HCT116 (cell line): ENCODE data around the gene SCN8A. TPM values are rescaled to one million over a fixed set of nuclear protein-coding genes. Genes with fewer than 3 reads are reported as not detected.

ENCODE experiments used
- ATAC-seq: fragments of 200-7000 bp; cut with Tn5 transposase; 2 replicates; pipeline ENCODE4 v1.9.1; 2020; ENCODE audit warnings: mild to moderate bottlenecking, moderate library complexity
- BruUV-seq: library from RNA; stranded (reverse); fragments of 400-500 nt; replicated peaks from 2 replicates; lab custom pipeline; 2021; lab: Mats Ljungman, UMichigan
- CTCF ChIA-PET: fragments of 300-600 bp; sonication (Branson Sonifier 250); formaldehyde crosslinking; loops from one replicate; lab custom pipeline; 2021; ENCODE audit warnings: antibody characterized with exemption; lab: Charles Lee
- POLR2A ChIA-PET: fragments of 300-600, 350-600 bp; sonication (Branson Sonifier 250); formaldehyde crosslinking; loops from one replicate; lab custom pipeline; 2021; ENCODE audit warnings: antibody characterized with exemption; lab: Charles Lee
- RAD21 ChIA-PET, 2 experiments: fragments of 300-600 bp; sonication (Branson Sonifier 250); formaldehyde crosslinking; loops; one replicate each; lab custom pipeline; 2023; ENCODE audit warnings: low total read pairs in 2 of 2; ENCODE audit not compliant: uncharacterized antibody in 2 of 2, unreplicated experiment in 2 of 2, low non-redundant PET in 1 of 2; lab: Charles Lee
- DNase-seq: peaks from one replicate; pipeline ENCODE4 v3.0.0-alpha.2; 2010; ENCODE audit warnings: low read depth, low spot score
- H2AFZ ChIP-seq: fragments of 200-600 bp; shearing (Covaris generic), sonication (generic); 2 replicates; pipeline ENCODE4 v1.6.1; 2017; ENCODE audit warnings: low read depth, mixed run types, mixed read lengths, antibody characterized with exemption, low read length; ENCODE audit not compliant: poor library complexity, severe bottlenecking
- H3K27ac ChIP-seq: 2 replicates; pipeline ENCODE4 v1.5.1; 2012; ENCODE audit warnings: low read depth, low read length
- H3K27me3 ChIP-seq: fragments of 200-600 bp; sonication (generic); 2 replicates; pipeline ENCODE4 v1.6.1; 2016; ENCODE audit warnings: mixed run types, low read length, mixed read lengths; ENCODE audit not compliant: insufficient read depth
- H3K36me3 ChIP-seq, 2 experiments: fragments of 200-500 bp in 1 of 2; fragments of 200-600 bp in 1 of 2; sonication (Bioruptor generic) in 1 of 2; sonication (generic) in 1 of 2; 2 replicates each; pipeline versions ENCODE4 v1.5.1 to v1.6.1; 2014 to 2016; ENCODE audit warnings: low read length in 2 of 2, inconsistent platforms in 1 of 2, mixed read lengths in 1 of 2, mixed run types in 1 of 2; ENCODE audit not compliant: insufficient read depth in 2 of 2, control insufficient read depth in 1 of 2
- H3K4me1 ChIP-seq, 2 experiments: fragments of 200-600 bp in 1 of 2; sonication (generic) in 1 of 2; 2 replicates each; pipeline versions ENCODE4 v1.5.1 to v1.6.1; 2012 to 2017; ENCODE audit warnings: low read length in 2 of 2, inconsistent platforms in 1 of 2, mild to moderate bottlenecking in 1 of 2, mixed read lengths in 1 of 2, mixed run types in 1 of 2, moderate library complexity in 1 of 2; ENCODE audit not compliant: insufficient read depth in 2 of 2, control insufficient read depth in 1 of 2
- H3K4me2 ChIP-seq: fragments of 200-600 bp; sonication (generic); 2 replicates; pipeline ENCODE4 v1.6.1; 2017; ENCODE audit warnings: mixed run types, low read length, mixed read lengths
- H3K4me3 ChIP-seq, 2 experiments: fragments of 200-600 bp in 1 of 2; sonication (generic) in 1 of 2; replicated peaks in 1 of 2; 2 replicates each; pipeline ENCODE4 v1.5.1; 2011 to 2016; ENCODE audit warnings: low read length in 2 of 2, control low read depth in 1 of 2, low read depth in 1 of 2, mild to moderate bottlenecking in 1 of 2, mixed read lengths in 1 of 2, mixed run types in 1 of 2
- H3K79me2 ChIP-seq: fragments of 200-600 bp; sonication (generic); 2 replicates; pipeline ENCODE4 v1.6.1; 2017; ENCODE audit warnings: mild to moderate bottlenecking, mixed run types, low read length, moderate library complexity, mixed read lengths; ENCODE audit not compliant: insufficient read depth
- H3K9ac ChIP-seq: fragments of 200-600 bp; sonication (generic); 2 replicates; pipeline ENCODE4 v1.6.1; 2016; ENCODE audit warnings: low read length, mixed read lengths
- H3K9me2 ChIP-seq: fragments of 200-600 bp; sonication (generic), shearing (Covaris generic); 2 replicates; pipeline ENCODE4 v1.6.1; 2017; ENCODE audit warnings: mixed run types, mild to moderate bottlenecking, moderate library complexity; ENCODE audit not compliant: insufficient read depth
- H3K9me3 ChIP-seq, 2 experiments: fragments of 200-500 bp in 1 of 2; fragments of 200-600 bp in 1 of 2; sonication (Bioruptor generic) in 1 of 2; sonication (generic) in 1 of 2; 2 replicates each; pipeline ENCODE4 v1.6.1; 2014 to 2017; ENCODE audit warnings: low read length in 2 of 2, mixed read lengths in 2 of 2, inconsistent platforms in 1 of 2, low read depth in 1 of 2, mild to moderate bottlenecking in 1 of 2, mixed run types in 1 of 2, moderate library complexity in 1 of 2; ENCODE audit not compliant: control insufficient read depth in 1 of 2, insufficient read depth in 1 of 2
- H4K20me1 ChIP-seq: fragments of 200-600 bp; sonication (generic), shearing (Covaris generic); 2 replicates; pipeline ENCODE4 v1.6.1; 2017; ENCODE audit warnings: mixed run types, mild to moderate bottlenecking, moderate library complexity; ENCODE audit not compliant: insufficient read depth
- EGR1 ChIP-seq: IDR thresholded peaks from 2 replicates; pipeline ENCODE4 v1.6.1; 2012; ENCODE audit warnings: low read depth
- FOSL1 ChIP-seq: IDR thresholded peaks from 2 replicates; pipeline ENCODE4 v1.6.1; 2012; ENCODE audit warnings: low read depth
- JUND ChIP-seq: IDR thresholded peaks from 2 replicates; pipeline ENCODE4 v1.6.1; 2012
- RAD21 ChIP-seq: IDR thresholded peaks from 2 replicates; pipeline ENCODE4 v1.6.1; 2012; ENCODE audit warnings: low read depth, mild to moderate bottlenecking
- SIN3A ChIP-seq: IDR thresholded peaks from 2 replicates; pipeline ENCODE4 v1.6.1; 2012; ENCODE audit warnings: low read depth
- SP1 ChIP-seq: IDR thresholded peaks from 2 replicates; pipeline ENCODE4 v1.6.1; 2012; ENCODE audit warnings: low read depth
- YY1 ChIP-seq: IDR thresholded peaks from 2 replicates; pipeline ENCODE4 v1.6.1; 2011; ENCODE audit warnings: low read length, low read depth, moderate library complexity, mild to moderate bottlenecking; ENCODE audit not compliant: insufficient replicate concordance; ENCODE audit errors: extremely low read depth
- ZBTB33 ChIP-seq: IDR thresholded peaks from 2 replicates; pipeline ENCODE4 v1.6.1; 2011; ENCODE audit warnings: mild to moderate bottlenecking, low read length, moderate library complexity; ENCODE audit not compliant: insufficient replicate concordance; ENCODE audit errors: extremely low read depth
- intact Hi-C: fragments of 100-400 bp; cut with micrococcal nuclease; formaldehyde crosslinking; loops from 2 replicates; pipeline ENCODE4 v1.10.0; 2022
- total RNA-seq: library from RNA; stranded (reverse); gene quantifications from one replicate; pipeline ENCODE4 v1.2.1, GENCODE V29; 2021; ENCODE audit not compliant: unreplicated experiment
- TF ChIP-seq, protein P1 (sequence below): IDR thresholded peaks from 2 replicates; pipeline ENCODE4 v1.6.1; 2012; ENCODE audit warnings: low read depth
- TF ChIP-seq, protein P2 (sequence below), 3 experiments: fragments of 200-600 bp in 1 of 3; sonication (generic) in 1 of 3; IDR thresholded peaks in 2 of 3; conservative IDR thresholded peaks in 1 of 3; 2 replicates each; pipeline ENCODE4 v1.5.1; 2012 to 2017; ENCODE audit warnings: low read depth in 2 of 3, low read length in 2 of 3, antibody characterized with exemption in 1 of 3, borderline replicate concordance in 1 of 3, control low read depth in 1 of 3, mild to moderate bottlenecking in 1 of 3, mixed read lengths in 1 of 3, mixed run types in 1 of 3, moderate library complexity in 1 of 3; ENCODE audit not compliant: insufficient read depth in 1 of 3
- TF ChIP-seq, protein P3 (sequence below): IDR thresholded peaks from 2 replicates; pipeline ENCODE4 v1.6.1; 2012

SCN8A gene
- total RNA-seq, 1 experiment from 2014 or later, result 7.1 TPM

DNA sequence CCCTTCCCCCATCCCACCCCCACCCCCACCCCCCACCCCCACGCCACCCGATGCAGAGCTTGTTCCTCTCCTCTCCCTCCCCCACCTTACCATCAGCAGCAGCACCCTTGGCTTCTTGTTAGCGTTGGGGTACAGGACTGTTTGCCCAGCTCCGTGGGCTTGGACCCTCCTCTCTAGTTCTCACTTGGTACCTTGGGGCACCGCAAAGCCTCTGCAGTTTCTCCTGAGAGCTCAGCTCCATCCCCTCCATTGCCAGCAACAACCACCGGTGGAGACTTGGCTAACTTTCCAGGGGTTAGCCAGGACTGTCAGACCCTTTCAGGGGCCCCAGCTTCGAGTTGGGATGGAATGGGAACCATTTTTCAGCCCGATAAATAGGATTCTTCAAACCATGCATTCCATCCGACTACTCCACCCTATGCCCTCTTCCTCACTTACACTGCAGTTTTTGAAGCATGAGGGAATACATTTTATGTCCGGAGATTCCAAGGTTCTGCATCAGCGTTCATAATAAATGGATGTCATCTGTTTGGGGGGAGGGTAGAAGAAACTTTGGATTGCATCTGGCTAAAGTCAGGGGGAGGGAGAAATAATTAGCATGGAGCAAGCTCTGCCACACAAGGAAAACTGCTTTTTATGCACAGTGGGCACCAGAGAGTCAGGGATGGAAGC lies 1.1 kb downstream of the SCN8A start:
- BruUV-seq, result no TSS peak
- Histone ChIP-seq H2AFZ (no peak overlapping the region), H3K79me2 (no peaks in the 10 kb centered on the region), H3K9me3 (no peaks in the 10 kb centered on the region), H3K27ac (no peak overlapping the region), H4K20me1 (no peaks in the 10 kb centered on the region), H3K36me3 (no peaks in the 10 kb centered on the region), H3K9ac (no peak overlapping the region), H3K4me2 (peak overlapping the region; percentile 88; the same call in 1 of the 2 replicates), H3K4me1 (peaks cover 5 to 13% of the 10 kb centered on the region in 2 experiments; a peak in 3 of 4 replicates), H3K9me2 (no peaks in the 10 kb centered on the region), H3K27me3 (no peaks in the 10 kb centered on the region), H3K4me3 (peak overlapping the region in 1 of 2 experiments; percentile 67; a peak in 1 of 4 replicates)
- ATAC-seq (no peak), DNase-seq (no peak)
- RAD21 ChIA-PET, result no interaction called here
- CTCF ChIA-PET, result interaction anchor here (0.6 kb wide), 1 partner anchor 215 kb away, joined by 3 read pairs; no protein-coding TSS in a partner anchor
- intact Hi-C loops, result no loop called here
- POLR2A ChIA-PET, result no interaction called here
- TF ChIP-seq EGR1 (no peak), YY1 (no peak), SP1 (no peak), SIN3A (no peak), RAD21 (no peak), JUND (no peak), FOSL1 (no peak), ZBTB33 (no peak)
- TF ChIP-seq, protein P1, sequence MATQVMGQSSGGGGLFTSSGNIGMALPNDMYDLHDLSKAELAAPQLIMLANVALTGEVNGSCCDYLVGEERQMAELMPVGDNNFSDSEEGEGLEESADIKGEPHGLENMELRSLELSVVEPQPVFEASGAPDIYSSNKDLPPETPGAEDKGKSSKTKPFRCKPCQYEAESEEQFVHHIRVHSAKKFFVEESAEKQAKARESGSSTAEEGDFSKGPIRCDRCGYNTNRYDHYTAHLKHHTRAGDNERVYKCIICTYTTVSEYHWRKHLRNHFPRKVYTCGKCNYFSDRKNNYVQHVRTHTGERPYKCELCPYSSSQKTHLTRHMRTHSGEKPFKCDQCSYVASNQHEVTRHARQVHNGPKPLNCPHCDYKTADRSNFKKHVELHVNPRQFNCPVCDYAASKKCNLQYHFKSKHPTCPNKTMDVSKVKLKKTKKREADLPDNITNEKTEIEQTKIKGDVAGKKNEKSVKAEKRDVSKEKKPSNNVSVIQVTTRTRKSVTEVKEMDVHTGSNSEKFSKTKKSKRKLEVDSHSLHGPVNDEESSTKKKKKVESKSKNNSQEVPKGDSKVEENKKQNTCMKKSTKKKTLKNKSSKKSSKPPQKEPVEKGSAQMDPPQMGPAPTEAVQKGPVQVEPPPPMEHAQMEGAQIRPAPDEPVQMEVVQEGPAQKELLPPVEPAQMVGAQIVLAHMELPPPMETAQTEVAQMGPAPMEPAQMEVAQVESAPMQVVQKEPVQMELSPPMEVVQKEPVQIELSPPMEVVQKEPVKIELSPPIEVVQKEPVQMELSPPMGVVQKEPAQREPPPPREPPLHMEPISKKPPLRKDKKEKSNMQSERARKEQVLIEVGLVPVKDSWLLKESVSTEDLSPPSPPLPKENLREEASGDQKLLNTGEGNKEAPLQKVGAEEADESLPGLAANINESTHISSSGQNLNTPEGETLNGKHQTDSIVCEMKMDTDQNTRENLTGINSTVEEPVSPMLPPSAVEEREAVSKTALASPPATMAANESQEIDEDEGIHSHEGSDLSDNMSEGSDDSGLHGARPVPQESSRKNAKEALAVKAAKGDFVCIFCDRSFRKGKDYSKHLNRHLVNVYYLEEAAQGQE, result no peak
- TF ChIP-seq, protein P2, sequence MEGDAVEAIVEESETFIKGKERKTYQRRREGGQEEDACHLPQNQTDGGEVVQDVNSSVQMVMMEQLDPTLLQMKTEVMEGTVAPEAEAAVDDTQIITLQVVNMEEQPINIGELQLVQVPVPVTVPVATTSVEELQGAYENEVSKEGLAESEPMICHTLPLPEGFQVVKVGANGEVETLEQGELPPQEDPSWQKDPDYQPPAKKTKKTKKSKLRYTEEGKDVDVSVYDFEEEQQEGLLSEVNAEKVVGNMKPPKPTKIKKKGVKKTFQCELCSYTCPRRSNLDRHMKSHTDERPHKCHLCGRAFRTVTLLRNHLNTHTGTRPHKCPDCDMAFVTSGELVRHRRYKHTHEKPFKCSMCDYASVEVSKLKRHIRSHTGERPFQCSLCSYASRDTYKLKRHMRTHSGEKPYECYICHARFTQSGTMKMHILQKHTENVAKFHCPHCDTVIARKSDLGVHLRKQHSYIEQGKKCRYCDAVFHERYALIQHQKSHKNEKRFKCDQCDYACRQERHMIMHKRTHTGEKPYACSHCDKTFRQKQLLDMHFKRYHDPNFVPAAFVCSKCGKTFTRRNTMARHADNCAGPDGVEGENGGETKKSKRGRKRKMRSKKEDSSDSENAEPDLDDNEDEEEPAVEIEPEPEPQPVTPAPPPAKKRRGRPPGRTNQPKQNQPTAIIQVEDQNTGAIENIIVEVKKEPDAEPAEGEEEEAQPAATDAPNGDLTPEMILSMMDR (IDR thresholded peaks at IDR 0.05 in 2 of 3, conservative IDR thresholded peaks at IDR 0.05 in 1 of 3; ENCODE audit: borderline replicate concordance in 1 of 3, insufficient read depth in 1 of 3, low read depth in 2 of 3, low read length in 2 of 3), result no peak
- TF ChIP-seq, protein P3, sequence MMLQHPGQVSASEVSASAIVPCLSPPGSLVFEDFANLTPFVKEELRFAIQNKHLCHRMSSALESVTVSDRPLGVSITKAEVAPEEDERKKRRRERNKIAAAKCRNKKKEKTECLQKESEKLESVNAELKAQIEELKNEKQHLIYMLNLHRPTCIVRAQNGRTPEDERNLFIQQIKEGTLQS, result no peak
